Amniotic epithelial cell (primary cell): ENCODE measurements around the gene BET1L.
"Not testable (repeated sequence)": the region's sequence is repeated elsewhere in the genome, so short reads cannot be mapped to it uniquely, and the experiment has no call there.

Source experiments
- DNase-seq: peaks from one replicate; pipeline ENCODE4 v3.0.0-alpha.2; 2010; ENCODE audit warnings: low read depth

Gene BET1L

GRCh38 chr11:196786-197731, 10.1 kb downstream of the BET1L start:
- no peak for DNase-seq

- DNase-seq: not testable (repeated sequence)
Observed at GRCh38 chr11:193481-193880, 13.7 kb downstream of the BET1L start.

- not testable (repeated sequence) for DNase-seq
Observed at GRCh38 chr11:192674-193128, 14.5 kb downstream of the BET1L start, which contains the start of gene SCGB1C1. TSS of gene SCGB1C1 (plus strand) at chr11:193078. CDS start at chr11:193100, 22 bp downstream.

- DNase-seq: not testable (repeated sequence)
Observed at GRCh38 chr11:191490-192478, 15.4 kb downstream of the BET1L start.

GRCh38 chr11:190546-190945, 16.7 kb downstream of the BET1L start:
- not testable (repeated sequence) for DNase-seq

GRCh38 chr11:189843-190311, 17.3 kb downstream of the BET1L start:
- DNase-seq: not testable (repeated sequence)

GRCh38 chr11:189200-189783, 17.9 kb downstream of the BET1L start:
- not testable (repeated sequence) for DNase-seq

- DNase-seq: not testable (repeated sequence)
Observed at GRCh38 chr11:180242-180641, 27.0 kb downstream of the BET1L start.
